ENCODE measurements around the gene BEAN1. TPM values are rescaled to one million over a fixed set of nuclear protein-coding genes. Genes with fewer than 3 reads are reported as not detected.

Gene BEAN1
- total RNA-seq, 1 experiment from 2014 or later, result 1.9 TPM

DNA sequence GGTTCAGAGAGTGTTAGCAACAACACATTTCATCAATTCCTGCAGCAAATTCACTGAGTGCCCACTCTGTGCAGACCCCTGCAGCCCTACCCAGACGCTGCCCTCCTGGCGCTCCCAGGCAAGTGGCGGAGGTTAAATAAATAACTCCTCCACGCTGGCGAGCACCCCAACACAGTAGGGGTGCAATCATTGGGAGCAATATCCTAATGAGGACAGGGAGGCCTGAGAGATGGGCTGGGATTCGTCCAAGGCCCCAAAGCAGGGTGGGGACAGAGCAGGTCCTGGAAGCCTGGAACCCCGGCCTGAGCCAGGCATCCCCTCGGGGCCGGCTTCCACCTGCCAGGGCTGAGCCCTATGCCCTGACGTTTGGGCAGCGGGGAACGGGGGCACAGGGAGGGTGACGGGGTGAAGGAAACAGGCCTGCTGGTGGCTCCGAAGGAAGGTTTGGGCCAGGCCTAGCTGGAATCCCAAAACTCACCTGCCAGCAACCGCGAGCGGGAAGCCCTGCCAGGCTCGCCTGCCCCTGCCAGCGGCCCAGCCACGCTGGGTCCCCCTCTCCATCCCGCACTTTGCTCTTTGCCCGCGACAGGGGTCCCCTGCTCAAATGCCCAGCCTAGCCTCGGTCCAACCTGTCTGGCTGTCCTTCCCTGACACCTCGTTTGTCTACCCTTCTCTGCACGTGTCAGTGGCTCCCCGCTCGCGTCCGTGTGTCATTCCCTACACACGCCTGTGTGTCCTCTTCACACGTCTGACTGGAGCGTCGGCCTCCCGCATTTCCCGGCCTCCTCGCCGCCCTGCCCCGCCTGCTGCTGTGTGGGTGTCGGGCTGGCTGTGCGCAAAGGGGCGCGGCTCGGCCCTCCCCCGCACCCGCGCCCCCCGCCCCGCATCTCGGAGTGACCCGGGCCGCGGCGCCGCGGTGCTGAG is 721 bp upstream of the BEAN1 start:
- no TSS peak for BruUV-seq (replicated peaks)
- no peaks in the 10 kb centered on the region for H3K36me3 ChIP-seq (ENCODE audit: low read depth, low read length)
- peak overlapping the region; percentile 72 for H3K4me2 ChIP-seq (ENCODE audit: low read length)
- no peaks in the 10 kb centered on the region for H3K27me3 ChIP-seq (ENCODE audit: low read length)
- H4K20me1 ChIP-seq (ENCODE audit: low read length), result no peaks in the 10 kb centered on the region
- ATAC-seq (peak; percentile 61), DNase-seq (no peak)
- no peaks in the 10 kb centered on the region for H3K9me3 ChIP-seq (ENCODE audit: low read length)
- intact Hi-C loops (cut with micrococcal nuclease), result no loop called here
- H3K79me2 ChIP-seq (ENCODE audit: low read length), result no peaks in the 10 kb centered on the region
- peak overlapping the region; percentile 57 for H2AFZ ChIP-seq (ENCODE audit: low read length)
- TF ChIP-seq, protein P1, sequence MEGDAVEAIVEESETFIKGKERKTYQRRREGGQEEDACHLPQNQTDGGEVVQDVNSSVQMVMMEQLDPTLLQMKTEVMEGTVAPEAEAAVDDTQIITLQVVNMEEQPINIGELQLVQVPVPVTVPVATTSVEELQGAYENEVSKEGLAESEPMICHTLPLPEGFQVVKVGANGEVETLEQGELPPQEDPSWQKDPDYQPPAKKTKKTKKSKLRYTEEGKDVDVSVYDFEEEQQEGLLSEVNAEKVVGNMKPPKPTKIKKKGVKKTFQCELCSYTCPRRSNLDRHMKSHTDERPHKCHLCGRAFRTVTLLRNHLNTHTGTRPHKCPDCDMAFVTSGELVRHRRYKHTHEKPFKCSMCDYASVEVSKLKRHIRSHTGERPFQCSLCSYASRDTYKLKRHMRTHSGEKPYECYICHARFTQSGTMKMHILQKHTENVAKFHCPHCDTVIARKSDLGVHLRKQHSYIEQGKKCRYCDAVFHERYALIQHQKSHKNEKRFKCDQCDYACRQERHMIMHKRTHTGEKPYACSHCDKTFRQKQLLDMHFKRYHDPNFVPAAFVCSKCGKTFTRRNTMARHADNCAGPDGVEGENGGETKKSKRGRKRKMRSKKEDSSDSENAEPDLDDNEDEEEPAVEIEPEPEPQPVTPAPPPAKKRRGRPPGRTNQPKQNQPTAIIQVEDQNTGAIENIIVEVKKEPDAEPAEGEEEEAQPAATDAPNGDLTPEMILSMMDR (conservative IDR thresholded peaks at IDR 0.05; ENCODE audit: low read depth, low read length), result no peak
- TF ChIP-seq EZH2 (IDR thresholded peaks at IDR 0.05; ENCODE audit: low read length, unreplicated experiment) (no peak), EZH2phosphoT487 (IDR thresholded peaks at IDR 0.05; ENCODE audit: borderline replicate concordance, low read length) (no peak)
- H3K4me3 ChIP-seq (ENCODE audit: low read length), result peak overlapping the region; percentile 50; the same call in 1 of the 2 replicates
- H3K9ac ChIP-seq (ENCODE audit: low read length), result 0 out of 2 replicates have a peak overlapping the region, but pooled peaks have one; percentile 15
- POLR2A ChIA-PET (ENCODE audit: unreplicated experiment), result no interaction called here
- CTCF ChIA-PET, result no interaction called here
- H3K4me1 ChIP-seq (ENCODE audit: insufficient read depth, low read length), result no peaks in the 10 kb centered on the region
- H3K9me2 ChIP-seq (replicated peaks; ENCODE audit: low read length), result no peaks in the 10 kb centered on the region
- H3F3A ChIP-seq (ENCODE audit: low read length, unreplicated experiment), result no peaks in the 10 kb centered on the region
- no peak overlapping the region for H3K27ac ChIP-seq (ENCODE audit: low read length)

DNA sequence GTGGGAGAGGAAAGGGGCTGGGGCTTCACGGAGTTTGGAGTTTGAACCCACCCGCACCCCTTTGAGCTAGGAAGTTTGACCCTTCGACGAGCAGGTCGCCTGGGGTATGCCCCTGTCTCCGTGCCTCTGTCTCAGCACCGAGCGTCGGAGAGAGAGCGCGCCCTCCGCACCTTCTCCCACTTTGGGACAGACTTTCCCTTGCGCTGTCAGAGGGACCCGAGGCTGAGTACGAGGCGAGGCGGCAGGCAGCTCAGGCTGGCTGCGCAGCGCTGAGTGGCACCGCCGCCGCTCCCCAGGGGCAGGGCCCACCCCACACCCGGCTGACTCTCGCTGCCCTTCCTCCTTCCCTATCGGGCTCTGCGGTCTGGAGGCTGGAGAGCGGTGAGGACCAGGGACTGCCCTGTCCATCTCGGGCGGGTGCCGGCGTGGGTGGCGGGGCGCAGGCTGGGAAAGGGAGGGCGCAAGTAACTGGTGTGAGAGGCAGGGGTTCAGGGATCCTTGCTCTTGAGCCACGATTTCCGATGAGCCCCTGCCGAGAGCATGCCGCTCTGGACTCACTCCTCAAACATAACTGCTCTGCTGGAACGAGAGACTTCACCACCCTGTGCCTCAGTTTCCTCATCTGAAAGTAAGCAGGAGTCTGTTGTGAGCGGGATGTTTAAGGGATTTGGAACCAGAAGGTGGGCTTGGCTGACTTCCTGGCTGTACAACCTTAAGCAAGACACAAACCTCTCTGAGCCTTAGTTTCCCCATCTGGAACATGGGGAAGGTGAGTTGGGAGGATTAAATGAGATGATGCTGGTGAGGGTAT is 981 bp downstream of the BEAN1 start:
- Histone ChIP-seq H3K36me3 (ENCODE audit: low read depth, low read length) (no peaks in the 10 kb centered on the region), H3K27ac (ENCODE audit: low read length) (no peak overlapping the region), H3K27me3 (ENCODE audit: low read length) (no peaks in the 10 kb centered on the region), H3K9ac (ENCODE audit: low read length) (no peak overlapping the region), H3K4me1 (ENCODE audit: insufficient read depth, low read length) (no peaks in the 10 kb centered on the region), H3K4me3 (ENCODE audit: low read length) (no peak overlapping the region), H3K9me3 (ENCODE audit: low read length) (no peaks in the 10 kb centered on the region), H4K20me1 (ENCODE audit: low read length) (no peaks in the 10 kb centered on the region), H3K9me2 (replicated peaks; ENCODE audit: low read length) (no peaks in the 10 kb centered on the region), H2AFZ (ENCODE audit: low read length) (no peak overlapping the region), H3K79me2 (ENCODE audit: low read length) (no peaks in the 10 kb centered on the region), H3F3A (ENCODE audit: low read length, unreplicated experiment) (no peaks in the 10 kb centered on the region), H3K4me2 (ENCODE audit: low read length) (no peak overlapping the region)
- no TSS peak for BruUV-seq (replicated peaks)
- POLR2A ChIA-PET (ENCODE audit: unreplicated experiment), result no interaction called here
- ATAC-seq (no peak), DNase-seq (no peak)
- CTCF ChIA-PET, result no interaction called here
- TF ChIP-seq EZH2phosphoT487 (IDR thresholded peaks at IDR 0.05; ENCODE audit: borderline replicate concordance, low read length), result no peak
- TF ChIP-seq, protein P1 (conservative IDR thresholded peaks at IDR 0.05; ENCODE audit: low read depth, low read length), result no peak
- TF ChIP-seq EZH2 (IDR thresholded peaks at IDR 0.05; ENCODE audit: low read length, unreplicated experiment), result no peak
- intact Hi-C loops (cut with micrococcal nuclease), result no loop called here

Measured in PC-3 (cell line).